ENCODE data around the gene GNAT1.
"Not testable (repeated sequence)": the region's sequence is repeated elsewhere in the genome, so short reads cannot be mapped to it uniquely, and the experiment has no call there.

Gene GNAT1

GRCh38 chr3:50222169-50222528 lies 30.7 kb downstream of the GNAT1 start:
- no peak for DNase-seq (ENCODE audit: low spot score)

DNA sequence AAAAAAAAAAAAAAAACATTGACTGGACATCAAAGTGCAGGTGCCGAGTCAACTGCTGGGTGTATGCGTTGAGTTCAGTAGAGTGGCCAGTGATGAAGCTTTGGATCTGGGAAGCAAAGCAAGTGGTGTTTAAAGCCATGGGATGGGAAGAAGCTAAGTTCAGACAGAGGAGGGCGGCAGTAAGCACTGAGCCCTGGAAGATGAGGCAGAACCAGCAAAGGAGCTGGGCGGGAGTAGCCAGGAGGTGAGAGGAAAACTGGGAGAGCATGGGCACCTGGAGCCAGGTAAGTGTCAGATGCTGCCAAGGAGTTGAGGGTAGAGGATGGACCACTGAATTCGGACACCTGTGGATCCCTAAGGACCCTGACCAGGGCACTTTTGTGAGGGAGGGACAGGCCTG lies 33.2 kb downstream of the GNAT1 start:
- no peak for DNase-seq (ENCODE audit: low spot score)

DNA sequence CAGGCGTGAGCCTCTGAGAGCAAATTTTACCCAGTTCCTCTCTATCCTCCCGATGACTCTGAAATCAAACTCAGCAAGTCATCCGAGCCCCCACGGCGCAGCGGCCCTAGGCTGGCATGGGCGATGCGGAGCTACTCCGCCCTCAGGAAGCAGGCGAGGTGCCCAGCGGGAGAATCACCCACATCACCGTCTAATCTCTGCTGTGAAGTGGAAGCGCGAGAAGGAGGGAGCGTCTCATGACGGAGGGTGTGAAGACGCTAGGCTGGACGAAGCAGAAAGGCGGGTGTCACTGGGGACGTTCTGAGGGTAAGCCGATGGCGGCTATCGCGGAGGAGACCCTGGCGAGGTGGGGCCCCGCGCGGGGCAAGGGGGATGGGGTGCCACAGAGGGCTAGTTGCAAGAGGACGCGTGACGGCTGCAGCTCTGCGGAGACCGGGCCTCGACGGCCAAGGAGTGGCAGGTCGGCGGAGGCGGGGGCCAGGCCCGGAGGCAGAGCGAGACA lies 35.5 kb downstream of the GNAT1 start:
- no peak for DNase-seq (ENCODE audit: low spot score)

- DNase-seq (ENCODE audit: low spot score) = peak; percentile 77
These were observed 36.2 kb downstream of the GNAT1 start for GRCh38 chr3:50227390-50228183.

DNA sequence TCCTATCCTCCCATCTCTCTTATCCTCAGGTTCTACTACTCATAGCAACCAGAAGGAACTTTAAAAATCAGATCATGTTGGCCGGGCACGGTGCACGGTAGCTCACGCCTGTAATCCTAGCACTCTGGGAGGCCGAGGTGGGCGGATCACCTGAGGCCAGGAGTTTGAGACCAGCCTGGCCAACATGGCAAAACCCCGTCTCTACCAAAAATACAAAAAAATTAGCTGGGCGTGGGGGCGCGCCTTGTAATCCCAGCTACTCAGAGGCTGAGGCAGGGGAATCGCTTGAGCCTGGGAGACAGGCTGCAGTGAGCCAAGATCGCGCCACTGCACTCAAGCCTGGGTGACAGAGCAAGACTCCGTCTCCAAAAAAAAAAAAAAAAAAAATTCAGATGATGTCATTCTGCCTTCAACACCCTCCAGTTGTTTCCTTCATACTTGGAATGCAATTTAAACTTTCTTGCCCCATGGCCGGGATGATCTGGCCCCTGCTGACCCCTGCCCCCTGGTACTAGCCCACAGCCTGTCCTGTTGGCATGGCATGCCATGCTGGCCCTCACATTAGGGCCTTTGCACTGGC lies 36.9 kb downstream of the GNAT1 start:
- not testable (repeated sequence) for DNase-seq (ENCODE audit: low spot score)

- DNase-seq (ENCODE audit: low spot score) = no peak
These were observed 38.1 kb downstream of the GNAT1 start for GRCh38 chr3:50229490-50229889.

GRCh38 chr3:50230104-50230793 lies 38.8 kb downstream of the GNAT1 start:
- DNase-seq (ENCODE audit: low spot score) = no peak

- no peak for DNase-seq (ENCODE audit: low spot score)
These were observed 39.4 kb downstream of the GNAT1 start for GRCh38 chr3:50230794-50231125.

DNA sequence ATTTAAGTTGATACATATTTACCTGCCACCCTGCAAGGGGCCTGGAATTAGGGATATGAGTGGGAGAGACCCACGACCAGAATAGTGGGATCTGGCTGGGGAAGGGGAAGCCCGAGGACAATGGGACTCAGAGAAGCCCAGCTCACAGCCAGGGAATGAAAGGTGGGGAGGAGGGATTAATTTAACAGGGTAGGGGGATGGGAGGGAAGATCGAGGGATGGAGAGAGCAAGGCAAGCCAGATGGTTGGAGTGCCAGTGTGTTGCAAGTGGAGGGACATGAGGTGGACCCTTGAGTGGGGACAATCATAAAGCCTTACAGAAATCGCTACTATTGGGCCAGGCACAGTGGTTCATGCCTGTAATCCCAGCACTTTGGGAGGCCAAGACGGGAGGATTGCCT lies 40.2 kb downstream of the GNAT1 start:
- no peak for DNase-seq (ENCODE audit: low spot score)

DNA sequence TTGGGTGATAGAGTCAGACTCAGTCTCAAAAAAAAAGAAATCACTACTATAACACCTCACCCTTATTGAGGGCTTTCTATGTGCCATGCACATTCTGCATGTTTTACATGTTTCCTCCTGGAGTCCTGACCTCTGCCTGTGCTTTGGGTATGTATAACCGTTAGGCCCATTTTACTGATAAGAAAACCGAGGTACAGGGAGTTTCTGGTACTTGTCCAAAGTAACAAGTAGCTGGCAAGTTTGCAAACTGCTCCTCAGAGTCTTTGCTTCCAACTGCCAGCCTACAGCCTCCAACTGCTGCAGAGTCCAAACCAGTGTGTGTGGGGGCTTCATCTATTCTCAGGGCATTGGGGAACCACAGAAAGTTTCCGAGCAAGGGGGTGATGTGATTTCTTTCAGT lies 40.9 kb downstream of the GNAT1 start:
- DNase-seq (ENCODE audit: low spot score) = no peak

DNA sequence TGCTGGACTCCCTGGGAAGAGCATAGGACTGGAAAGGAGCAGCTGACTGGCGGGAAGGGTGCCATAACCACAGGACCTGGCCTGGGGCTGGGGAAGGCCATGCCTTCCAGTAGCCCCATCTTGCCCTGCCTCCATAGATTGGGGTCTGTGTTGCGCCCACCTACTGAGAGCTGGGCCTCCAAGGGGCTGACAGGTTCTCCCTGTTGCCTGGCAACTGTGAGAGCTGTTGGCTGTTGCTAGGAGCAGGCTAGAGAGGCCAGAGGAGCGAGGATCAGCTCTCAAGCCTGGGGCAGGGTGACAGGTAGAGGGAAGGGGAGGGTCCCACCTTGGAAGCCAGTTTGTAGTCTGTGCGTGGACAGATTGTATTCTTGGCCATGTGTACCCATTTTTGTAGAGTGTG lies 41.8 kb downstream of the GNAT1 start:
- no peak for DNase-seq (ENCODE audit: low spot score)

GRCh38 chr3:50235716-50236483 lies 44.5 kb downstream of the GNAT1 start, which contains the start of gene GNAI2:
TSS of gene GNAI2 (plus strand) at chr3:50236204. CDS start at chr3:50236336, 132 bp downstream.
- DNase-seq (ENCODE audit: low spot score) = peak; percentile 98

- DNase-seq (ENCODE audit: low spot score) = no peak
These were observed 45.2 kb downstream of the GNAT1 start for GRCh38 chr3:50236484-50237132.

- no peak for DNase-seq (ENCODE audit: low spot score)
These were observed 45.8 kb downstream of the GNAT1 start for GRCh38 chr3:50237133-50237651.

DNA sequence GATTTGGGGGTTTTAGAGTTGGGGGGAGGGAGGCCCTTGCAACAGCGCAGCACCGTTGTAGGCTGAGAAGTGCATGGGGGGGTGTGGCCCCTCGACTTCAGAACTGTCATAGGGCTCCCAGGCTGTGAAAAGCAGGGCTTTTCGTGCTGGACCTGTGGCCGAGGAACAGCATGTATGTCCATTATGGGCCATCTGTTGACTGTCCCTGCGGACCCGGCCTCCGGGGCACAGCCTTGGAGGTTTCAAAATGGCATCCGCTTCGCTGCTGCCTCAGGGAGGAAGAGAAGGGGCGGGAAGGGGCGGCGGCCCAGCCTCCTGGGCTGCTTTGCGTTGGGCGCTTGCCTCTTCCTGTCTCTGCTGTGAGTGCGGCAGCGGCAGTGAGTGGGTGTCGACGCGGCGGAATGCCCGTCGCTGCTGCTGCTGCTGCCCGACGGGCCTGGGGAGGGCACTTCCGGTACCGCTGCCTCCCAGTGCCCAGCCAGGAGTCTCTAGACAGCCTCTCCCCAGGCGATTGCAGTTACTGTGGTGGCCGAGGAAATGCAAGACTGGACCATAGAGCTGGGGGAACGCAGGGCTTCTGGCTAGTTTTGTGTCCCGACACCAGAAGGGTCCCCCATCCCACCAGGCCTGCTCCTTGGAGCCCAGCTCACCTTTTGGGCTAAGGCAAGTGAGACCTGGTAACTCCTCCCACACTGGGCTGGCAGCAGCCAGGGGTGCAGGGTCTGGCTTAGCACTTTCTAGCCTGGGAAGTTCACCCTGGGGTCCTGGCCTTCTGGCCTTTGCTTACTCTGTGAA lies 46.5 kb downstream of the GNAT1 start:
- DNase-seq (ENCODE audit: low spot score) = peak; percentile 84

DNA sequence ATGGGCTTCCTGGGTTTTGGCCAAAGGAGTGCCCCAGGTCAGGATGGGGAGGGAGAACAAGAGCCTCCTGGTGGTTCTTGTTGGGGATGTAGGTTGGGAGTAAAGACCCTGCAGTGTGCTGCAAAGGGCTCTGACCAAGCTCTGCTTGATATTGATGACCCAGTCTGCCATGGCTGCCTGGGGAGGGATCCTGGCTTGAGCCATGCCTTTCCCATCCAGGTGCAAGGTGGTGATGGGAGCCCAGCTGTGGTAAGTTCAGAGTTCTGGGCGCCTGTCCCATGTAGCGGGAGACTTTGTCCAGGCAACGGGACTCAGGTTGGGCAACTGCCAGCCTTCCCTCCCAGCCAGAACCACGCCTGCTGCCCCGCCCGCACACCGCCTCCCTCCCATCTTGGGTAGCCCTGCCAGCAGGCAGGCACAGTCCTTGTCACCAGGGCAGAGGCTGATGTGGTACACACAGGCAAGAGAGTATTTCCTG lies 47.2 kb downstream of the GNAT1 start:
- no peak for DNase-seq (ENCODE audit: low spot score)

GRCh38 chr3:50239649-50240048 lies 48.2 kb downstream of the GNAT1 start:
- no peak for DNase-seq (ENCODE audit: low spot score)

- DNase-seq (ENCODE audit: low spot score) = no peak
These were observed 49.8 kb downstream of the GNAT1 start for GRCh38 chr3:50241163-50241562.

DNA sequence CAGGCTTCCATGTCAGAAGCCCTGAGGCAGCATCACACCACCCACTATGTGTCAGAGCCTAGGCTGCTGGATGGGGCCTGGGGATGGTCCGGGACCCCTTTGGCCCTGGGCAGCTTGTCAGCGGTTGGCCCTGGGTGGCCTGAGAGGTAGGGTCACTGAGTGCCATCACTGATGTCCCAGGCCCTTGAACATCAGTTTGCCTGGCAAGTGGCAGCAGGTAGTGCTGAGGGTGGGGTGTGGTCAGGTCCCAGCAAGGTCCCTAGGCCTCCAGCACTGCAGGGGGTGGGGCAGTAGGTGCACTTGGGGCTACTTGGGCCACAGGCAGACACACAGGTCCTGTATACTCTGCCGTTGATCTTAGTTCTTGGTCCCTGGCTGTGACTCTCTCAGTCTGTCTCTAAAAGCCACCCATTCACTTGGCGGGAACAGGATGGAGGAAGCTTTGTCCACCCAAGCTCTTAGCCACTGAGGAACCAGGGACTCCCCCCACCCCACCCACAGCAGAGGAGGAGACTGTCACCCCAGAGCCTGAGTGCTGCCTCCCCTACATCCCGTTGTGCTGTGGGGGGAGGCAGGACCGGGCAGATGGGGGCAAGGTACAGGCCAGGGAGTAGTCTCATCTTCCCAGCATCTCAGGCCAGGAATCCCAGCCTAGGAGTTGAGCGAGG lies 50.4 kb downstream of the GNAT1 start:
- DNase-seq (ENCODE audit: low spot score) = no peak

DNA sequence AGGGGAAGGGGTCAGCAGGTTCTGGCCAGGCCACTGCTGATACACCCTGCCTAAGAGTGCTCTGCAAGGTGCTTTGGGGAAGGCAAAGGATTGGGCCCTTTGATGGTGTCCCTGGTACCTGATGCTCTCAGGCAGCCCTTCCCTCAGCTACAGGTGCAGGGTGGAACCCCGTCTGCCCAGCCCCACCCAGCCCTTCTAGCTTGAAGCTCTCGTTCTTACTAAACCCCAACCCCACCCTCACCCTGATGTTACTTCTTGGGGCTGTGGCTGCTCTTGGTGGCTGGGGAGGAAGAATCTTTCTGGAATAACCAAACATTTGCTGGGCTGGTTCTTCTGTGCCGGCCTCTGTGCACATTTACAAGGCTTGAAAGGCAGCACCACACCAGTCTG lies 51.0 kb downstream of the GNAT1 start:
- DNase-seq (ENCODE audit: low spot score) = no peak
